CD14-positive monocyte (primary cell): ENCODE measurements around the gene CAV2. TPM values are rescaled to one million over a fixed set of nuclear protein-coding genes. Genes with fewer than 3 reads are reported as not detected.

Experiments used
- DNase-seq, 3 donors: peaks; one replicate each; pipeline ENCODE4 v3.0.0-alpha.2; 2011 to 2022
- H2AFZ ChIP-seq: 2 replicates; pipeline ENCODE4 v1.6.0; 2012; ENCODE audit warnings: mild to moderate bottlenecking, low read depth, low read length, inconsistent platforms; ENCODE audit not compliant: insufficient read depth, poor library complexity, severe bottlenecking
- H3K27ac ChIP-seq, 2 donors: 1 replicate in 1 of 2; 2 replicates in 1 of 2; pipeline ENCODE4 v1.5.1; 2012 to 2013; ENCODE audit warnings: low read length in 2 of 2, control low read depth in 1 of 2, inconsistent platforms in 1 of 2, low read depth in 1 of 2, mild to moderate bottlenecking in 1 of 2
- H3K27me3 ChIP-seq, 2 donors: one replicate each; pipeline versions ENCODE4 v1.6.0 to v1.6.1; 2011 to 2013; ENCODE audit warnings: low read length in 2 of 2; ENCODE audit not compliant: control insufficient read depth in 2 of 2, insufficient read depth in 2 of 2
- H3K36me3 ChIP-seq, 2 donors: replicated peaks in 1 of 2; 1 replicate in 1 of 2; 2 replicates in 1 of 2; pipeline versions ENCODE4 v1.5.1 to v1.6.1; 2012 to 2013; ENCODE audit warnings: low read length in 2 of 2, control low read depth in 1 of 2, inconsistent platforms in 1 of 2, mild to moderate bottlenecking in 1 of 2; ENCODE audit not compliant: insufficient read depth in 2 of 2, control insufficient read depth in 1 of 2
- H3K4me1 ChIP-seq, 2 donors: 1 replicate in 1 of 2; 2 replicates in 1 of 2; pipeline versions ENCODE4 v1.5.1 to v1.6.1; 2012 to 2013; ENCODE audit warnings: low read length in 2 of 2, control low read depth in 1 of 2, inconsistent platforms in 1 of 2, mild to moderate bottlenecking in 1 of 2, moderate library complexity in 1 of 2; ENCODE audit not compliant: insufficient read depth in 2 of 2, control insufficient read depth in 1 of 2
- H3K4me2 ChIP-seq: replicated peaks from 2 replicates; pipeline ENCODE3; 2012; ENCODE audit warnings: low read length, moderate library complexity, mild to moderate bottlenecking; ENCODE audit not compliant: poor library complexity, severe bottlenecking; ENCODE audit errors: extremely low read depth
- H3K4me3 ChIP-seq, 3 experiments: fragments of 200-600 bp in 1 of 3; sonication (generic) in 1 of 3; replicated peaks in 1 of 3; 1 replicate in 2 of 3; 2 replicates in 1 of 3; pipeline ENCODE4 v1.5.1; 2011 to 2013; ENCODE audit warnings: low read length in 3 of 3, mild to moderate bottlenecking in 3 of 3, control low read depth in 2 of 3, low read depth in 2 of 3, inconsistent platforms in 1 of 3, moderate library complexity in 1 of 3
- H3K79me2 ChIP-seq: 2 replicates; pipeline ENCODE4 v1.6.0; 2012; ENCODE audit warnings: mild to moderate bottlenecking, control low read depth, inconsistent platforms, low read length, moderate library complexity; ENCODE audit not compliant: insufficient read depth
- H3K9ac ChIP-seq: 2 replicates; pipeline ENCODE4 v1.6.0; 2017; ENCODE audit warnings: low read length, mild to moderate bottlenecking; ENCODE audit not compliant: insufficient read depth, poor library complexity, severe bottlenecking
- H3K9me3 ChIP-seq, 2 donors: replicated peaks in 1 of 2; 1 replicate in 1 of 2; 2 replicates in 1 of 2; pipeline versions ENCODE4 v1.5.1 to v1.6.1; 2012 to 2013; ENCODE audit warnings: low read length in 2 of 2, control low read depth in 1 of 2; ENCODE audit not compliant: control insufficient read depth in 1 of 2, insufficient read depth in 1 of 2
- H4K20me1 ChIP-seq: 2 replicates; pipeline ENCODE4 v1.6.0; 2012; ENCODE audit warnings: mild to moderate bottlenecking, low read length, control low read depth, moderate library complexity; ENCODE audit not compliant: insufficient read depth
- H3K27ac Mint-ChIP-seq, 7 donors: one replicate each; pipeline ENCODE4 v1.8.0; 2020; ENCODE audit warnings: mild to moderate bottlenecking in 7 of 7, mixed read lengths in 7 of 7, moderate library complexity in 6 of 7, inconsistent platforms in 2 of 7
- H3K27me3 Mint-ChIP-seq, 3 donors: one replicate each; pipeline ENCODE4 v1.8.0; 2021 to 2022; ENCODE audit warnings: low read depth in 3 of 3, mild to moderate bottlenecking in 3 of 3, mixed read lengths in 3 of 3, moderate library complexity in 3 of 3, inconsistent platforms in 1 of 3
- H3K36me3 Mint-ChIP-seq, 2 donors: one replicate each; pipeline ENCODE4 v1.8.0; 2020; ENCODE audit warnings: mixed read lengths in 2 of 2, inconsistent platforms in 1 of 2, mild to moderate bottlenecking in 1 of 2
- H3K4me1 Mint-ChIP-seq: one replicate; pipeline ENCODE4 v1.8.0; 2020; ENCODE audit warnings: mild to moderate bottlenecking, mixed read lengths
- H3K4me3 Mint-ChIP-seq, 2 donors: one replicate each; pipeline ENCODE4 v1.8.0; 2020; ENCODE audit warnings: mild to moderate bottlenecking in 2 of 2, mixed read lengths in 2 of 2, moderate library complexity in 1 of 2
- H3K9me3 Mint-ChIP-seq, 7 donors: one replicate each; pipeline ENCODE4 v1.8.0; 2020 to 2022; ENCODE audit warnings: mixed read lengths in 7 of 7, mild to moderate bottlenecking in 6 of 7, moderate library complexity in 6 of 7, inconsistent platforms in 2 of 7
- WGBS: methylation state at CpG from one replicate; pipeline ENCODE4 v1.1.5; 2013; ENCODE audit warnings: missing lambda C conversion rate; ENCODE audit not compliant: insufficient coverage; 5-methylcytosine and 5-hydroxymethylcytosine counted together
- intact Hi-C, 2 donors: fragments of 100-400 bp; cut with micrococcal nuclease; formaldehyde crosslinking; loops; one replicate each; pipeline versions ENCODE4 v1.15.0 to v1.15.1; 2023
- polyA plus RNA-seq, 3 donors: library from polyadenylated mRNA; depleted of rRNA in 1 of 3; unstranded in 2 of 3; stranded (reverse) in 1 of 3; fragments of 300-500 nt in 2 of 3; fragments of >200 nt in 1 of 3; fragmentation: Illumina TruSeq in 2 of 3; gene quantifications; 1 replicate in 2 of 3; 2 replicates in 1 of 3; pipeline ENCODE4 v1.2.3, GENCODE V29; 2012 to 2021
- TF ChIP-seq, protein P1 (sequence below): fragments of 200-600 bp; IDR thresholded peaks from one replicate; pipeline ENCODE4 v1.8.0; 2022; ENCODE audit warnings: antibody characterized with exemption, mild to moderate bottlenecking

Gene CAV2
- polyA plus RNA-seq, 3 donors, result 0.19 TPM; not detected in 2

DNA sequence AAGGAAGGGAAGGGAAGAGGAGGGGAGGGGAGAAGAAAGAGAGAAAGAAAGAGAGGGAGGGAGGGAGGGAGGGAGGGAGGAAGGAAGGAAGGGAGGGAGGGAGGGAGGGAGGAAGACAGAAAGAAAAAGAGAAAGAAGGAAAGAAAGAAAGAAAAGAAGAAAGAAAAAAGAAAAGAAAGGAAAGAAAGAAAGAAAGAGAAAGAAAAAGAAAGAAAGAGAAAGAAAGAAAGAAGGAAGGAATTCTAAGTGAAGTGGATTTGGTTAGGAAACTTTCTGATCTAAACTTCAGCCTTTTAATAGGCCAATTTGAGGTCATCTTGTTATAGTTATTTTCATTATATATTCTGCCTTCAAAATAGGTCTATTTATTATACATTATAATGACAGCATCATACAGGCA lies 4.3 kb downstream of the CAV2 start:
- Histone ChIP-seq H3K27me3 (peaks cover 34 to 50% of the 10 kb centered on the region in 2 donors), H3K4me3 (no peak overlapping the region)
- intact Hi-C loops, result no loop called here

DNA sequence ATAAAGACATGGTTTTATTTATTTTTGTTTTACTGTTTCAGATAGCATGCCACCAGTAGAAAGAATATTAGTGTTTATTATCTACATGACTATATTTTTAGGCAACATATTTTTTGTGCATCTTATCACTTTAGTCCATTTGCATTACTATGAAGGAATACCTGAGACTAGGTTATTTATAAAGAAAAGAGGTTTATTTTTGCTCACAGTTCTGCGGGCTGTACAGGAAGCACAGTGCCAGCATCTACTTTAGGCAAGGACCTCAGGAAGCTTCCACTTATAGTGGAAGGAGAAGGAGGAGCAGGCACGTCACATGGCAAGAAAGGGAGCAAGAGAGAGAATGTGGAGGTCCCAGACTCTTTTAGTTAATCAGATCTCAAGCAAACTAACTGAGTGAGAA lies 5.7 kb downstream of the CAV2 start:
- Histone ChIP-seq H3K9ac (no peak overlapping the region), H3K27ac (no peak overlapping the region), H2AFZ (no peak overlapping the region), H3K4me3 (no peak overlapping the region), H4K20me1 (no peaks in the 10 kb centered on the region), H3K9me3 (peaks cover 0 to 6% of the 10 kb centered on the region in 2 donors), H3K36me3 (no peaks in the 10 kb centered on the region), H3K79me2 (no peaks in the 10 kb centered on the region), H3K4me2 (no peak overlapping the region), H3K27me3 (peaks cover 25 to 37% of the 10 kb centered on the region in 2 donors), H3K4me1 (peaks cover 2 to 3% of the 10 kb centered on the region in 2 donors)
- Mint-ChIP-seq H3K4me1 (peaks cover 6% of the 10 kb centered on the region), H3K4me3 (no peak overlapping the region), H3K36me3 (peaks cover 3 to 9% of the 10 kb centered on the region in 2 donors), H3K27ac (no peak overlapping the region), H3K9me3 (peaks cover 0 to 7% (median 1%) of the 10 kb centered on the region in 7 donors), H3K27me3 (peaks cover 27 to 41% (median 27%) of the 10 kb centered on the region in 3 donors)
- intact Hi-C loops, result no loop called here
- DNase-seq, result no peak
- WGBS, result 100% methylated on average over 1 of the region's 2 CpGs
- TF ChIP-seq, protein P1, sequence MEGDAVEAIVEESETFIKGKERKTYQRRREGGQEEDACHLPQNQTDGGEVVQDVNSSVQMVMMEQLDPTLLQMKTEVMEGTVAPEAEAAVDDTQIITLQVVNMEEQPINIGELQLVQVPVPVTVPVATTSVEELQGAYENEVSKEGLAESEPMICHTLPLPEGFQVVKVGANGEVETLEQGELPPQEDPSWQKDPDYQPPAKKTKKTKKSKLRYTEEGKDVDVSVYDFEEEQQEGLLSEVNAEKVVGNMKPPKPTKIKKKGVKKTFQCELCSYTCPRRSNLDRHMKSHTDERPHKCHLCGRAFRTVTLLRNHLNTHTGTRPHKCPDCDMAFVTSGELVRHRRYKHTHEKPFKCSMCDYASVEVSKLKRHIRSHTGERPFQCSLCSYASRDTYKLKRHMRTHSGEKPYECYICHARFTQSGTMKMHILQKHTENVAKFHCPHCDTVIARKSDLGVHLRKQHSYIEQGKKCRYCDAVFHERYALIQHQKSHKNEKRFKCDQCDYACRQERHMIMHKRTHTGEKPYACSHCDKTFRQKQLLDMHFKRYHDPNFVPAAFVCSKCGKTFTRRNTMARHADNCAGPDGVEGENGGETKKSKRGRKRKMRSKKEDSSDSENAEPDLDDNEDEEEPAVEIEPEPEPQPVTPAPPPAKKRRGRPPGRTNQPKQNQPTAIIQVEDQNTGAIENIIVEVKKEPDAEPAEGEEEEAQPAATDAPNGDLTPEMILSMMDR, result no peak

More for the DNA sequence above, 4.3 kb downstream of the CAV2 start:
- H3K9me3 ChIP-seq, result peaks cover 0 to 10% of the 10 kb centered on the region in 2 donors
- DNase-seq, result no peak
- H3K79me2 ChIP-seq, result no peaks in the 10 kb centered on the region
- Mint-ChIP-seq H3K27ac (no peak overlapping the region), H3K4me1 (peaks cover 10% of the 10 kb centered on the region), H3K27me3 (peaks cover 33 to 50% (median 37%) of the 10 kb centered on the region in 3 donors), H3K4me3 (no peak overlapping the region), H3K36me3 (peaks cover 3 to 13% of the 10 kb centered on the region in 2 donors), H3K9me3 (peaks cover 0 to 10% (median 3%) of the 10 kb centered on the region in 7 donors)
- no peaks in the 10 kb centered on the region for H4K20me1 ChIP-seq
- H3K4me1 ChIP-seq, result peaks cover 12 to 14% of the 10 kb centered on the region in 2 donors
- H3K9ac ChIP-seq, result no peak overlapping the region
- H3K27ac ChIP-seq, result no peak overlapping the region
- no peak overlapping the region for H2AFZ ChIP-seq
- no peaks in the 10 kb centered on the region for H3K36me3 ChIP-seq
- TF ChIP-seq, protein P1, result no peak
- H3K4me2 ChIP-seq, result no peak overlapping the region
